K562 (cell line): ENCODE results near the gene CUTC. TPM values are rescaled to one million over a fixed set of nuclear protein-coding genes. Genes with fewer than 3 reads are reported as not detected.

Experiments
- ATAC-seq: fragments of 200-7000 bp; cut with Tn5 transposase; 3 replicates; pipeline ENCODE4 v1.9.1; 2020; ENCODE audit warnings: moderate library complexity
- BruUV-seq: library from RNA; stranded (reverse); fragments of 400-500 nt; replicated peaks from 2 replicates; lab custom pipeline; 2021; lab: Mats Ljungman, UMichigan
- CTCF ChIA-PET: fragments of 300-600 bp; formaldehyde crosslinking; extraction: SDS; loops from one replicate; lab custom pipeline; 2021; ENCODE audit warnings: low intra/inter-chr PET ratio; lab: Yijun Ruan, JAX
- POLR2A ChIA-PET: fragments of 300-600, 350-650 bp; sonication (Branson Sonifier 250); formaldehyde crosslinking; extraction: SDS; loops from one replicate; lab custom pipeline; 2021; ENCODE audit warnings: antibody characterized with exemption, inconsistent platforms; lab: Yijun Ruan, JAX
- DNase-seq, 4 experiments: peaks; one replicate each; pipeline versions ENCODE4 v3.0.0 to v3.0.0-alpha.2; 2011 to 2018; ENCODE audit warnings: low spot score in 3 of 4, mixed read lengths in 3 of 4; ENCODE audit errors: extremely low read depth in 1 of 4
- FAIRE-seq: peaks from 2 replicates; lab custom pipeline; 2011; peaks lifted over from hg19 to GRCh38; lab: Jason Lieb, UNC
- H2AFZ ChIP-seq: 2 replicates; pipeline ENCODE4 v1.6.0; 2011; ENCODE audit warnings: low read depth, low read length, control low read depth, inconsistent platforms
- H3K27ac ChIP-seq: fragments of 200-600 bp; 3 replicates; pipeline ENCODE4 v1.8.0; 2011; ENCODE audit warnings: low read depth, mild to moderate bottlenecking, control low read depth, inconsistent platforms, low read length, moderate library complexity, mixed read lengths; ENCODE audit errors: extremely low read depth
- H3K27me3 ChIP-seq, 2 experiments: fragments of 300-600 bp in 1 of 2; 2 replicates in 1 of 2; 3 replicates in 1 of 2; pipeline versions ENCODE4 v1.6.0 to v1.8.0; 2011; ENCODE audit warnings: inconsistent platforms in 2 of 2, low read length in 2 of 2, mild to moderate bottlenecking in 1 of 2, mixed read lengths in 1 of 2, moderate library complexity in 1 of 2; ENCODE audit not compliant: control insufficient read depth in 2 of 2, insufficient read depth in 2 of 2
- H3K36me3 ChIP-seq: fragments of 300-600 bp; 3 replicates; pipeline ENCODE4 v1.8.0; 2011; ENCODE audit warnings: mild to moderate bottlenecking, low read length, inconsistent platforms; ENCODE audit not compliant: control insufficient read depth, insufficient read depth
- H3K4me1 ChIP-seq, 2 experiments: fragments of 200-600 bp in 1 of 2; replicated peaks in 1 of 2; 2 replicates in 1 of 2; 3 replicates in 1 of 2; pipeline versions ENCODE4 v1.5.1 to v1.8.0; 2011; ENCODE audit warnings: inconsistent platforms in 2 of 2, low read length in 2 of 2, mild to moderate bottlenecking in 1 of 2, mixed read lengths in 1 of 2, moderate library complexity in 1 of 2; ENCODE audit not compliant: control insufficient read depth in 2 of 2, insufficient read depth in 2 of 2
- H3K4me2 ChIP-seq: 2 replicates; pipeline ENCODE4 v1.6.1; 2011; ENCODE audit warnings: low read length, control low read depth, inconsistent platforms, mixed read lengths; ENCODE audit not compliant: insufficient read depth
- H3K4me3 ChIP-seq: fragments of 200-600 bp; sonication (generic), shearing (Covaris generic); 2 replicates; pipeline ENCODE4 v1.5.1; 2016; ENCODE audit warnings: control low read depth, inconsistent platforms
- H3K79me2 ChIP-seq: fragments of 200-600 bp; 3 replicates; pipeline ENCODE4 v1.8.0; 2011; ENCODE audit warnings: low read length, inconsistent platforms; ENCODE audit not compliant: control insufficient read depth, insufficient read depth
- H3K9ac ChIP-seq, 2 experiments: 2 replicates each; pipeline versions ENCODE4 v1.6.0 to v1.6.1; 2011; ENCODE audit warnings: low read depth in 2 of 2, low read length in 2 of 2, control low read depth in 1 of 2, inconsistent platforms in 1 of 2, mild to moderate bottlenecking in 1 of 2, mixed read lengths in 1 of 2; ENCODE audit not compliant: insufficient read depth in 1 of 2
- H3K9me1 ChIP-seq: one replicate; pipeline ENCODE4 v1.6.0; 2011; ENCODE audit warnings: inconsistent platforms, mild to moderate bottlenecking, low read length, moderate library complexity; ENCODE audit not compliant: control insufficient read depth, insufficient read depth
- H3K9me3 ChIP-seq: replicated peaks from 2 replicates; pipeline ENCODE4 v1.5.1; 2011; ENCODE audit warnings: low read depth, low read length, inconsistent platforms; ENCODE audit not compliant: control insufficient read depth, insufficient read depth
- H4K20me1 ChIP-seq: replicated peaks from 2 replicates; pipeline ENCODE4 v1.6.1; 2011; ENCODE audit warnings: low read length, inconsistent platforms, mixed read lengths; ENCODE audit not compliant: control insufficient read depth, insufficient read depth
- CCAR2 ChIP-seq: fragments of 200-400 bp; formaldehyde crosslinking; IDR thresholded peaks from 2 replicates; pipeline ENCODE4 v1.6.1; 2017; ENCODE audit warnings: mild to moderate bottlenecking, low read depth, low read length
- ETV5 ChIP-seq: sonication (generic); formaldehyde crosslinking; IDR thresholded peaks from 2 replicates; pipeline ENCODE4 v1.4.0; 2020; ENCODE audit warnings: low read depth, mild to moderate bottlenecking, missing genetic modification reagents
- KLF13 ChIP-seq: fragments of 450-650 bp; IDR thresholded peaks from 2 replicates; pipeline ENCODE4 v1.6.1; 2016; ENCODE audit warnings: missing genetic modification characterization, low read depth, mild to moderate bottlenecking, missing compliant biosample characterization, moderate library complexity, borderline replicate concordance
- NFIX ChIP-seq: fragments of 250-450 bp; sonication (Bioruptor Pico); IDR thresholded peaks from 2 replicates; pipeline ENCODE4 v1.4.0; 2020; ENCODE audit warnings: low read depth, mild to moderate bottlenecking, moderate library complexity
- ZNF316 ChIP-seq: fragments of 450-650 bp; IDR thresholded peaks from 2 replicates; pipeline ENCODE4 v1.6.1; 2016
- WGBS: fragments of 100-300 bp; shearing (Covaris generic); methylation state at CpG from one replicate; pipeline ENCODE4 v1.1.6; 2016; ENCODE audit warnings: low coverage, mixed read lengths; ENCODE audit not compliant: insufficient coverage; ENCODE audit errors: missing lambda C conversion rate; 5-methylcytosine and 5-hydroxymethylcytosine counted together
- in situ Hi-C: fragments of 300-500 bp; cut with MboI; formaldehyde crosslinking; loops from 4 replicates; pipeline ENCODE4 v1.15.0; 2018; ENCODE audit warnings: inconsistent platforms, mixed read lengths
- intact Hi-C: fragments of 100-400 bp; cut with micrococcal nuclease; formaldehyde crosslinking; loops from 2 replicates; pipeline ENCODE4 v1.14.2; 2022
- polyA plus RNA-seq, 8 experiments: library from polyadenylated mRNA; depleted of rRNA in 4 of 8; stranded (reverse) in 5 of 8; unstranded in 3 of 8; fragments of >200 nt; fragmentation: Nextera tagmentation in 2 of 8; fragmentation: Illumina TruSeq in 1 of 8; extraction: Ambion mirVana in 2 of 8; extraction: Trizol in 1 of 8; gene quantifications; 2 replicates each; pipeline versions ENCODE4 v1.2.1 to v1.2.3, GENCODE V29; 2011 to 2014; ENCODE audit warnings: inconsistent platforms in 1 of 8, missing spikeins in 1 of 8
- total RNA-seq, 7 experiments: library from RNA; depleted of rRNA in 6 of 7; stranded (reverse); fragments of >200 nt in 6 of 7; fragmentation: Illumina TruSeq in 2 of 7; extraction: Trizol in 2 of 7; gene quantifications; 2 replicates each; pipeline versions ENCODE4 v1.2.1 to v1.2.3, GENCODE V29; 2011 to 2021; ENCODE audit warnings: low replicate concordance in 1 of 7
- TF ChIP-seq, protein P1 (sequence below): IDR thresholded peaks from 2 replicates; pipeline ENCODE4 v1.6.1; 2011; ENCODE audit not compliant: insufficient read length; ENCODE audit errors: extremely low read depth
- TF ChIP-seq, protein P2 (sequence below): sonication (generic); formaldehyde crosslinking; IDR thresholded peaks from 2 replicates; pipeline ENCODE4 v1.8.0; 2022; ENCODE audit warnings: mild to moderate bottlenecking, low read depth, missing genetic modification reagents
- TF ChIP-seq, protein P3 (sequence below), 2 experiments: fragments of 450-650 bp in 1 of 2; sonication (generic) in 1 of 2; formaldehyde crosslinking; conservative IDR thresholded peaks; 2 replicates each; pipeline versions ENCODE4 v1.4.0 to v1.8.1; 2020 to 2022; ENCODE audit warnings: mild to moderate bottlenecking in 1 of 2, missing genetic modification reagents in 1 of 2

CUTC gene
- total and polyA plus RNA-seq, 9 of the 15 experiments (the other 6 are each of a cell fraction or from before 2014, with no cell fraction given): 18.6 to 69.3 (median 32.3) TPM

DNA sequence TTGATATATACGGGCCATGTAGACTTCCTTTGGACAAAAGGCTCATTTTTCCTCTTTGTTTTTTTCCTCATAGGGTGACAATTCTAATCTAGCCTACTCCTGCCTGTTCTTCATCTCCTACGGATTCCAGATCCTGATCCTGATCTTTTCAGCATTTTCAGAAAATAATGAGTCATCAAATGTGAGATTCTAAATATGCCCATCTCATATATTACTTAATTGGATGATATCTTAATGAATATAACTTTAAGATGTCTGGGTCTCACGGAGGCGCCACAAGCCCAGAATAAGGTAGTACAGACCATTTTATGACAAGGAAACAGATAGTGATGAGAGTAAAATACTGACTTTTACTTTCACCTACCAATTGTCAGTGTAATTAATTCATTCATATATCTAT, 61.8 kb downstream of the CUTC start:
- intact Hi-C loops (no loop called here), in situ Hi-C loops (no loop called here)
- TF ChIP-seq, protein P1, sequence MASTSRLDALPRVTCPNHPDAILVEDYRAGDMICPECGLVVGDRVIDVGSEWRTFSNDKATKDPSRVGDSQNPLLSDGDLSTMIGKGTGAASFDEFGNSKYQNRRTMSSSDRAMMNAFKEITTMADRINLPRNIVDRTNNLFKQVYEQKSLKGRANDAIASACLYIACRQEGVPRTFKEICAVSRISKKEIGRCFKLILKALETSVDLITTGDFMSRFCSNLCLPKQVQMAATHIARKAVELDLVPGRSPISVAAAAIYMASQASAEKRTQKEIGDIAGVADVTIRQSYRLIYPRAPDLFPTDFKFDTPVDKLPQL: no peak
- TF ChIP-seq ZNF316: 0 out of 2 replicates have a peak, but pooled peaks have one; percentile 32
- Histone ChIP-seq H3K36me3 (no peaks in the 10 kb centered on the region), H3K4me1 (no peaks in the 10 kb centered on the region), H3K9me3 (no peaks in the 10 kb centered on the region), H3K4me3 (no peak overlapping the region), H3K4me2 (no peak overlapping the region), H3K27me3 (peaks cover 10 to 26% of the 10 kb centered on the region in 2 experiments; a peak in 4 of 5 replicates), H3K9ac (no peak overlapping the region), H2AFZ (no peak overlapping the region), H4K20me1 (no peaks in the 10 kb centered on the region), H3K9me1 (no peaks in the 10 kb centered on the region), H3K79me2 (no peaks in the 10 kb centered on the region), H3K27ac (no peak overlapping the region)
- POLR2A ChIA-PET: no interaction called here
- BruUV-seq: no TSS peak
- DNase-seq (no peak), FAIRE-seq (no peak), ATAC-seq (no peak)
- whole genome bisulfite sequencing: 0% methylated on average over 4 of the region's 4 CpGs
- CTCF ChIA-PET: no interaction called here

DNA sequence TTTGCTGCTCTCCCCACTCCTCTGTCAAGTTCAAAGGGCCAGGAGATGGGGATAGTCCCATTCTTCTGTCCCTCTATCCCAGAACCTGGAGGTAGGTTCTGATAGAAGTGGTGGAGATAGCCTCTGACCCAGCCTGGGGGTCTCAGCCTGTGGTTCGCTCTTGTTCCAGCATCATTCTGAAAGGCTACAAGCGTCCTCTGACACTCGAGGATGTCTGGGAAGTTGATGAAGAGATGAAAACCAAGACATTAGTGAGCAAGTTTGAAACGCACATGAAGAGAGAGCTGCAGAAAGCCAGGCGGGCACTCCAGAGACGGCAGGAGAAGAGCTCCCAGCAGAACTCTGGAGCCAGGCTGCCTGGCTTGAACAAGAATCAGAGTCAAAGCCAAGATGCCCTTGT, 64.9 kb downstream of the CUTC start:
- Histone ChIP-seq H3K79me2 (no peaks in the 10 kb centered on the region), H3K4me2 (no peak overlapping the region), H4K20me1 (no peaks in the 10 kb centered on the region), H3K4me1 (no peaks in the 10 kb centered on the region), H3K27me3 (peaks cover 12 to 26% of the 10 kb centered on the region in 2 experiments; a peak in 4 of 5 replicates), H3K4me3 (no peak overlapping the region), H3K9ac (no peak overlapping the region), H3K9me1 (no peaks in the 10 kb centered on the region), H3K27ac (no peak overlapping the region), H3K9me3 (no peaks in the 10 kb centered on the region), H2AFZ (no peak overlapping the region), H3K36me3 (no peaks in the 10 kb centered on the region)
- DNase-seq (no peak), ATAC-seq (no peak), FAIRE-seq (no peak)
- no TSS peak for BruUV-seq
- TF ChIP-seq, protein P2, sequence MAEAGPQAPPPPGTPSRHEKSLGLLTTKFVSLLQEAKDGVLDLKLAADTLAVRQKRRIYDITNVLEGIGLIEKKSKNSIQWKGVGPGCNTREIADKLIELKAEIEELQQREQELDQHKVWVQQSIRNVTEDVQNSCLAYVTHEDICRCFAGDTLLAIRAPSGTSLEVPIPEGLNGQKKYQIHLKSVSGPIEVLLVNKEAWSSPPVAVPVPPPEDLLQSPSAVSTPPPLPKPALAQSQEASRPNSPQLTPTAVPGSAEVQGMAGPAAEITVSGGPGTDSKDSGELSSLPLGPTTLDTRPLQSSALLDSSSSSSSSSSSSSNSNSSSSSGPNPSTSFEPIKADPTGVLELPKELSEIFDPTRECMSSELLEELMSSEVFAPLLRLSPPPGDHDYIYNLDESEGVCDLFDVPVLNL (CRISPR knock-in tag): no peak
- TF ChIP-seq KLF13 (tag) (no peak), NFIX (CRISPR knock-in tag) (no peak), CCAR2 (no peak), ETV5 (no peak)
- TF ChIP-seq, protein P3, sequence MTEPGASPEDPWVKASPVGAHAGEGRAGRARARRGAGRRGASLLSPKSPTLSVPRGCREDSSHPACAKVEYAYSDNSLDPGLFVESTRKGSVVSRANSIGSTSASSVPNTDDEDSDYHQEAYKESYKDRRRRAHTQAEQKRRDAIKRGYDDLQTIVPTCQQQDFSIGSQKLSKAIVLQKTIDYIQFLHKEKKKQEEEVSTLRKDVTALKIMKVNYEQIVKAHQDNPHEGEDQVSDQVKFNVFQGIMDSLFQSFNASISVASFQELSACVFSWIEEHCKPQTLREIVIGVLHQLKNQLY (CRISPR knock-in tag; conservative IDR thresholded peaks at IDR 0.05): no peak
- ChIA-PET POLR2A (interaction anchor here (0.9 to 2.1 kb wide), 2 partner anchors 9 to 11 kb away, joined by 3 to 5 read pairs; no protein-coding TSS in a partner anchor), CTCF (no interaction called here)
- intact Hi-C loops (no loop called here), in situ Hi-C loops (no loop called here)
- 0% methylated on average over 6 of the region's 6 CpGs for WGBS
